Left lung (tissue), 10 donors: ENCODE data around the gene ODAM. TPM values are rescaled to one million over a fixed set of nuclear protein-coding genes. Genes with fewer than 3 reads are reported as not detected.
"Not testable (repeated sequence)": the region's sequence is repeated elsewhere in the genome, so short reads cannot be mapped to it uniquely, and the experiment has no call there.

Experiments used
- ATAC-seq: fragments of 200-7000 bp; cut with Tn5 transposase; one replicate; pipeline ENCODE4 v1.9.1; 2020; ENCODE audit warnings: moderate library complexity
- DNase-seq, 4 donors: peaks; one replicate each; pipeline ENCODE4 v3.0.0-alpha.2; 2013 to 2020
- H3K27ac ChIP-seq, 2 donors: fragments of 200-600 bp; sonication (generic) in 1 of 2; one replicate each; pipeline versions ENCODE4 v1.5.0 to v1.8.0; 2020 to 2021
- H3K27me3 ChIP-seq, 2 donors: fragments of 200-600 bp; sonication (generic) in 1 of 2; one replicate each; pipeline versions ENCODE4 v1.5.0 to v1.8.0; 2020 to 2021
- H3K36me3 ChIP-seq, 2 donors: fragments of 200-600 bp; sonication (generic) in 1 of 2; one replicate each; pipeline versions ENCODE4 v1.5.0 to v1.8.0; 2020 to 2021
- H3K4me1 ChIP-seq, 2 donors: fragments of 200-600 bp; one replicate each; pipeline ENCODE4 v1.8.0; 2021
- H3K4me3 ChIP-seq, 2 donors: fragments of 200-600 bp; sonication (generic) in 1 of 2; one replicate each; pipeline versions ENCODE4 v1.5.0 to v1.8.0; 2020 to 2021; ENCODE audit warnings: mild to moderate bottlenecking in 1 of 2
- H3K9me3 ChIP-seq, 2 donors: fragments of 200-600 bp; sonication (generic) in 1 of 2; one replicate each; pipeline versions ENCODE4 v1.5.0 to v1.8.0; 2020 to 2021
- CTCF ChIP-seq, 2 donors: fragments of 200-600 bp; sonication (generic) in 1 of 2; IDR thresholded peaks; one replicate each; pipeline versions ENCODE4 v1.5.0 to v1.8.0; 2021; ENCODE audit warnings: antibody characterized with exemption in 2 of 2
- intact Hi-C, 2 donors: fragments of 100-400 bp; cut with DNase I; formaldehyde crosslinking; loops; one replicate each; pipeline versions ENCODE4 v1.11.2 to v1.14.2; 2022
- polyA plus RNA-seq, 6 donors: library from polyadenylated mRNA; unstranded; fragments of 120-200 nt; gene quantifications; one replicate each; pipeline ENCODE4 v1.2.1, GENCODE V29; 2013; ENCODE audit not compliant: insufficient read length in 6 of 6
- total RNA-seq, 2 donors: library from RNA; stranded (reverse); fragmentation: NEBNext Ultra II Directional; extraction: Animal tissue kit (Norgen Biotek cat#: 25700); gene quantifications; one replicate each; pipeline ENCODE4 v1.2.1, GENCODE V29; 2021
- donor health status: DM: no; HTN: yes; CAD: no.
- donor health status: DM: no; HTN: no; CAD: no.

ODAM gene
- total and polyA plus RNA-seq, 8 donors, result 3.5 to 19.7 (median 13.3) TPM

GRCh38 chr4:70225824-70226223 lies 30.3 kb downstream of the ODAM start, which contains the start of gene FDCSP:
FDCSP (plus strand) TSS chr4:70226124; CDS start chr4:70231195, 5,071 bp downstream.
- H3K4me1 ChIP-seq, result no peaks in the 10 kb centered on the region
- H3K27ac ChIP-seq, result no peak within 1 kb of the TSS
- TF ChIP-seq CTCF (IDR thresholded peaks at IDR 0.05), result no peak
- DNase-seq (no peak), ATAC-seq (no peak)
- intact Hi-C loops, result no loop called here
- H3K4me3 ChIP-seq, result no peak within 1 kb of the TSS
- H3K36me3 ChIP-seq, result no peaks in the 10 kb centered on the region
- H3K27me3 ChIP-seq, result no peaks in the 10 kb centered on the region
- H3K9me3 ChIP-seq, result no peaks in the 10 kb centered on the region

- H3K4me1 ChIP-seq, result no peaks in the 10 kb centered on the region
- TF ChIP-seq CTCF (IDR thresholded peaks at IDR 0.05), result no peak
- no peak for DNase-seq
- no peak for ATAC-seq
- intact Hi-C loops, result no loop called here
- H3K36me3 ChIP-seq, result no peaks in the 10 kb centered on the region
- H3K9me3 ChIP-seq, result no peaks in the 10 kb centered on the region
- H3K4me3 ChIP-seq, result no peak overlapping the region
- H3K27me3 ChIP-seq, result no peaks in the 10 kb centered on the region
- no peak overlapping the region for H3K27ac ChIP-seq
These were observed 40.6 kb downstream of the ODAM start for GRCh38 chr4:70236125-70236524.

GRCh38 chr4:70239131-70239883 lies 43.8 kb downstream of the ODAM start:
- Histone ChIP-seq H3K27me3 (no peaks in the 10 kb centered on the region), H3K9me3 (no peaks in the 10 kb centered on the region), H3K4me1 (no peaks in the 10 kb centered on the region), H3K27ac (no peak overlapping the region), H3K36me3 (no peaks in the 10 kb centered on the region), H3K4me3 (no peak overlapping the region)
- intact Hi-C loops, result no loop called here
- DNase-seq, result peak in 2 of 4 donors; percentile 6 to 19
- ATAC-seq, result no peak
- no peak for TF ChIP-seq CTCF (IDR thresholded peaks at IDR 0.05)

- DNase-seq (peak in 2 of 4 donors; percentile 87 to 91), ATAC-seq (no peak)
- no peaks in the 10 kb centered on the region for H3K9me3 ChIP-seq
- no peak for TF ChIP-seq CTCF (IDR thresholded peaks at IDR 0.05)
- intact Hi-C loops, result no loop called here
- H3K4me1 ChIP-seq, result no peaks in the 10 kb centered on the region
- no peaks in the 10 kb centered on the region for H3K27me3 ChIP-seq
- H3K27ac ChIP-seq, result no peak overlapping the region
- no peak overlapping the region for H3K4me3 ChIP-seq
- H3K36me3 ChIP-seq, result no peaks in the 10 kb centered on the region
These were observed 44.5 kb downstream of the ODAM start for GRCh38 chr4:70239884-70240591.

- H3K4me1 ChIP-seq, intact Hi-C loops, DNase-seq, ATAC-seq, H3K27me3 ChIP-seq, H3K27ac ChIP-seq, H3K36me3 ChIP-seq, H3K4me3 ChIP-seq, H3K9me3 ChIP-seq: not testable (repeated sequence)
These were observed 46.8 kb downstream of the ODAM start, which contains the start of gene CSN3 for GRCh38 chr4:70242297-70242696. CSN3 (plus strand) TSS chr4:70242597; CDS start chr4:70244820, 2,223 bp downstream.
